ENCODE measurements around the gene MCF2.

DNA sequence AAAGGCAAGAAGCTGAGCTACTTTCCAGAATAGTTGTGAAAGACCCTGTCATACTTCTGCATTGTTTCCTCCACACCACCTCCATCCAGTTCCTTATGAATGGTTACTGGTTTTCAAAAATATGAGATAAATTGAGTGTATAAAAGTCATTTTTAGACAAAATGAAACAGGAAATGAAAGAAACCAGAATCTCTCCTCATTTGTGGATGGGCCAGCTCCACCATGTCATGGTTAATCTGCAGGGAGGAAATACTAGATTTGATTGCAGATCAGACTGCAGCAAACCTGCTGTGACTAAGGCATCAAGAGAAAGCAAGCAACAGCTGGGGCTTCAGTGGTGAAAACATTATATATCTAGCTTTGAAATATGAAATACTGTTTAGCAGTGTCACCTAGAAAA lies 153.6 kb downstream of the MCF2 start:
- TF ChIP-seq POLR2AphosphoS5 (IDR thresholded peaks at IDR 0.05; ENCODE audit: low read depth, low read length): no peak
- TF ChIP-seq POLR2A (IDR thresholded peaks at IDR 0.05; ENCODE audit: low read depth, low read length): no peak
